K562 (cell line): ENCODE data around the gene DNASE1L3. TPM values are rescaled to one million over a fixed set of nuclear protein-coding genes. Genes with fewer than 3 reads are reported as not detected.
A peak's percentile ranks its signal among the peaks of the same experiment; 100 is the strongest.

ENCODE experiments used
- ATAC-seq: fragments of 200-7000 bp; cut with Tn5 transposase; 3 replicates; pipeline ENCODE4 v1.9.1; 2020; ENCODE audit warnings: moderate library complexity
- BruUV-seq: library from RNA; stranded (reverse); fragments of 400-500 nt; replicated peaks from 2 replicates; lab custom pipeline; 2021; lab: Mats Ljungman, UMichigan
- CTCF ChIA-PET: fragments of 300-600 bp; formaldehyde crosslinking; extraction: SDS; loops from one replicate; lab custom pipeline; 2021; ENCODE audit warnings: low intra/inter-chr PET ratio; lab: Yijun Ruan, JAX
- POLR2A ChIA-PET: fragments of 300-600, 350-650 bp; sonication (Branson Sonifier 250); formaldehyde crosslinking; extraction: SDS; loops from one replicate; lab custom pipeline; 2021; ENCODE audit warnings: antibody characterized with exemption, inconsistent platforms; lab: Yijun Ruan, JAX
- DNase-seq, 4 experiments: peaks; one replicate each; pipeline versions ENCODE4 v3.0.0 to v3.0.0-alpha.2; 2011 to 2018; ENCODE audit warnings: low spot score in 3 of 4, mixed read lengths in 3 of 4; ENCODE audit errors: extremely low read depth in 1 of 4
- FAIRE-seq: peaks from 2 replicates; lab custom pipeline; 2011; peaks lifted over from hg19 to GRCh38; lab: Jason Lieb, UNC
- H2AFZ ChIP-seq: 2 replicates; pipeline ENCODE4 v1.6.0; 2011; ENCODE audit warnings: low read depth, low read length, control low read depth, inconsistent platforms
- H3K27ac ChIP-seq: fragments of 200-600 bp; 3 replicates; pipeline ENCODE4 v1.8.0; 2011; ENCODE audit warnings: low read depth, mild to moderate bottlenecking, control low read depth, inconsistent platforms, low read length, moderate library complexity, mixed read lengths; ENCODE audit errors: extremely low read depth
- H3K27me3 ChIP-seq, 2 experiments: fragments of 300-600 bp in 1 of 2; 2 replicates in 1 of 2; 3 replicates in 1 of 2; pipeline versions ENCODE4 v1.6.0 to v1.8.0; 2011; ENCODE audit warnings: inconsistent platforms in 2 of 2, low read length in 2 of 2, mild to moderate bottlenecking in 1 of 2, mixed read lengths in 1 of 2, moderate library complexity in 1 of 2; ENCODE audit not compliant: control insufficient read depth in 2 of 2, insufficient read depth in 2 of 2
- H3K36me3 ChIP-seq: fragments of 300-600 bp; 3 replicates; pipeline ENCODE4 v1.8.0; 2011; ENCODE audit warnings: mild to moderate bottlenecking, low read length, inconsistent platforms; ENCODE audit not compliant: control insufficient read depth, insufficient read depth
- H3K4me1 ChIP-seq, 2 experiments: fragments of 200-600 bp in 1 of 2; replicated peaks in 1 of 2; 2 replicates in 1 of 2; 3 replicates in 1 of 2; pipeline versions ENCODE4 v1.5.1 to v1.8.0; 2011; ENCODE audit warnings: inconsistent platforms in 2 of 2, low read length in 2 of 2, mild to moderate bottlenecking in 1 of 2, mixed read lengths in 1 of 2, moderate library complexity in 1 of 2; ENCODE audit not compliant: control insufficient read depth in 2 of 2, insufficient read depth in 2 of 2
- H3K4me2 ChIP-seq: 2 replicates; pipeline ENCODE4 v1.6.1; 2011; ENCODE audit warnings: low read length, control low read depth, inconsistent platforms, mixed read lengths; ENCODE audit not compliant: insufficient read depth
- H3K4me3 ChIP-seq: fragments of 200-600 bp; sonication (generic), shearing (Covaris generic); 2 replicates; pipeline ENCODE4 v1.5.1; 2016; ENCODE audit warnings: control low read depth, inconsistent platforms
- H3K79me2 ChIP-seq: fragments of 200-600 bp; 3 replicates; pipeline ENCODE4 v1.8.0; 2011; ENCODE audit warnings: low read length, inconsistent platforms; ENCODE audit not compliant: control insufficient read depth, insufficient read depth
- H3K9ac ChIP-seq, 2 experiments: 2 replicates each; pipeline versions ENCODE4 v1.6.0 to v1.6.1; 2011; ENCODE audit warnings: low read depth in 2 of 2, low read length in 2 of 2, control low read depth in 1 of 2, inconsistent platforms in 1 of 2, mild to moderate bottlenecking in 1 of 2, mixed read lengths in 1 of 2; ENCODE audit not compliant: insufficient read depth in 1 of 2
- H3K9me1 ChIP-seq: one replicate; pipeline ENCODE4 v1.6.0; 2011; ENCODE audit warnings: inconsistent platforms, mild to moderate bottlenecking, low read length, moderate library complexity; ENCODE audit not compliant: control insufficient read depth, insufficient read depth
- H3K9me3 ChIP-seq: replicated peaks from 2 replicates; pipeline ENCODE4 v1.5.1; 2011; ENCODE audit warnings: low read depth, low read length, inconsistent platforms; ENCODE audit not compliant: control insufficient read depth, insufficient read depth
- H4K20me1 ChIP-seq: replicated peaks from 2 replicates; pipeline ENCODE4 v1.6.1; 2011; ENCODE audit warnings: low read length, inconsistent platforms, mixed read lengths; ENCODE audit not compliant: control insufficient read depth, insufficient read depth
- ATF3 ChIP-seq, 2 experiments: fragments of 450-650 bp in 1 of 2; sonication (generic) in 1 of 2; formaldehyde crosslinking in 1 of 2; IDR thresholded peaks in 1 of 2; conservative IDR thresholded peaks in 1 of 2; 2 replicates each; pipeline versions ENCODE4 v1.6.1 to v1.8.1; 2016 to 2023; ENCODE audit warnings: mild to moderate bottlenecking in 2 of 2, moderate library complexity in 2 of 2, inconsistent platforms in 1 of 2, missing genetic modification reagents in 1 of 2
- HOXB6 ChIP-seq: fragments of 250-450 bp; sonication (Bioruptor Pico); IDR thresholded peaks from 2 replicates; pipeline ENCODE4 v1.5.1; 2022; ENCODE audit warnings: mild to moderate bottlenecking, borderline replicate concordance
- NFATC3 ChIP-seq: fragments of 450-650 bp; IDR thresholded peaks from 2 replicates; pipeline ENCODE4 v1.6.1; 2017; ENCODE audit warnings: mild to moderate bottlenecking
- SMC3 ChIP-seq: conservative IDR thresholded peaks from 2 replicates; pipeline ENCODE4 v1.6.1; 2011; ENCODE audit warnings: low read depth, low read length, improper control_type of control experiment; ENCODE audit not compliant: insufficient read depth
- ZC3H11A ChIP-seq: IDR thresholded peaks from 2 replicates; pipeline ENCODE4 v1.6.1; 2012; ENCODE audit warnings: low read depth, low read length, improper control_type of control experiment
- WGBS: fragments of 100-300 bp; shearing (Covaris generic); methylation state at CpG from one replicate; pipeline ENCODE4 v1.1.6; 2016; ENCODE audit warnings: low coverage, mixed read lengths; ENCODE audit not compliant: insufficient coverage; ENCODE audit errors: missing lambda C conversion rate; 5-methylcytosine and 5-hydroxymethylcytosine counted together
- in situ Hi-C: fragments of 300-500 bp; cut with MboI; formaldehyde crosslinking; loops from 4 replicates; pipeline ENCODE4 v1.15.0; 2018; ENCODE audit warnings: inconsistent platforms, mixed read lengths
- intact Hi-C: fragments of 100-400 bp; cut with micrococcal nuclease; formaldehyde crosslinking; loops from 2 replicates; pipeline ENCODE4 v1.14.2; 2022
- polyA plus RNA-seq, 8 experiments: library from polyadenylated mRNA; depleted of rRNA in 4 of 8; stranded (reverse) in 5 of 8; unstranded in 3 of 8; fragments of >200 nt; fragmentation: Nextera tagmentation in 2 of 8; fragmentation: Illumina TruSeq in 1 of 8; extraction: Ambion mirVana in 2 of 8; extraction: Trizol in 1 of 8; gene quantifications; 2 replicates each; pipeline versions ENCODE4 v1.2.1 to v1.2.3, GENCODE V29; 2011 to 2014; ENCODE audit warnings: inconsistent platforms in 1 of 8, missing spikeins in 1 of 8
- total RNA-seq, 7 experiments: library from RNA; depleted of rRNA in 6 of 7; stranded (reverse); fragments of >200 nt in 6 of 7; fragmentation: Illumina TruSeq in 2 of 7; extraction: Trizol in 2 of 7; gene quantifications; 2 replicates each; pipeline versions ENCODE4 v1.2.1 to v1.2.3, GENCODE V29; 2011 to 2021; ENCODE audit warnings: low replicate concordance in 1 of 7

DNASE1L3 gene
- total and polyA plus RNA-seq, 9 of the 15 experiments (the other 6 are each of a cell fraction or from before 2014, with no cell fraction given): 0.06 TPM; not detected in 8

GRCh38 chr3:58260261-58260731 is 49.5 kb upstream of the DNASE1L3 start (continued):
- TF ChIP-seq ATF3 (IDR thresholded peaks at IDR 0.05): peak; percentile 38; the same call in 1 of the 2 replicates
- no peak for TF ChIP-seq ATF3 (CRISPR knock-in tag; conservative IDR thresholded peaks at IDR 0.05)

GRCh38 chr3:58258392-58259055 is 47.8 kb upstream of the DNASE1L3 start:
- Histone ChIP-seq H3K9me1 (no peaks in the 10 kb centered on the region), H4K20me1 (0 out of 2 replicates have a peak, but pooled peaks cover 2% of the 10 kb centered on the region), H3K4me3 (no peak overlapping the region), H2AFZ (no peak overlapping the region), H3K27ac (no peak overlapping the region), H3K79me2 (no peaks in the 10 kb centered on the region), H3K36me3 (no peaks in the 10 kb centered on the region), H3K4me1 (no peaks in the 10 kb centered on the region), H3K9ac (no peak overlapping the region), H3K9me3 (no peaks in the 10 kb centered on the region), H3K4me2 (no peak overlapping the region), H3K27me3 (no peaks in the 10 kb centered on the region)
- DNase-seq (no peak), ATAC-seq (no peak), FAIRE-seq (no peak)
- ChIA-PET POLR2A (interaction anchor here (1.4 kb wide), 1 partner anchor 9 kb away, joined by 3 read pairs; no protein-coding TSS in a partner anchor), CTCF (no interaction called here)
- TF ChIP-seq NFATC3 (no peak), ZC3H11A (no peak), SMC3 (no peak), HOXB6 (CRISPR knock-in tag) (no peak)
- 43% methylated on average over 4 of the region's 10 CpGs for WGBS
- BruUV-seq: no TSS peak
- intact Hi-C loops (no loop called here), in situ Hi-C loops (no loop called here)
